MCF 10A (cell line): ENCODE results near the gene CALCR. TPM values are rescaled to one million over a fixed set of nuclear protein-coding genes. Genes with fewer than 3 reads are reported as not detected.
"Not testable (repeated sequence)": the region's sequence is repeated elsewhere in the genome, so short reads cannot be mapped to it uniquely, and the experiment has no call there.

Experiments
- BruUV-seq: library from RNA; stranded (reverse); fragments of 400-500 nt; replicated peaks from 2 replicates; lab custom pipeline; 2021; lab: Mats Ljungman, UMichigan
- CTCF ChIA-PET: fragments of 300-600 bp; sonication (Branson Sonifier 250); formaldehyde crosslinking; extraction: SDS; loops from one replicate; lab custom pipeline; 2021; ENCODE audit warnings: antibody characterized with exemption, inconsistent platforms; lab: Yijun Ruan, JAX
- POLR2A ChIA-PET: fragments of 300-600, 350-650 bp; sonication (Branson Sonifier 250); formaldehyde crosslinking; extraction: SDS; loops from one replicate; lab custom pipeline; 2020; ENCODE audit warnings: antibody characterized with exemption, inconsistent platforms; lab: Yijun Ruan, JAX
- DNase-seq: peaks from one replicate; pipeline ENCODE4 v3.0.0-alpha.2; 2018; ENCODE audit not compliant: unreplicated experiment
- H3K27ac Mint-ChIP-seq: one replicate; pipeline ENCODE4 v1.8.0; 2022; ENCODE audit warnings: mild to moderate bottlenecking, low read depth, mixed read lengths; ENCODE audit not compliant: unreplicated experiment
- H3K27me3 Mint-ChIP-seq: one replicate; pipeline ENCODE4 v1.8.0; 2022; ENCODE audit warnings: mixed read lengths; ENCODE audit not compliant: insufficient read depth, unreplicated experiment
- H3K36me3 Mint-ChIP-seq: one replicate; pipeline ENCODE4 v1.8.0; 2022; ENCODE audit warnings: mild to moderate bottlenecking, moderate library complexity, mixed read lengths; ENCODE audit not compliant: insufficient read depth, unreplicated experiment
- H3K4me1 Mint-ChIP-seq: one replicate; pipeline ENCODE4 v1.8.0; 2022; ENCODE audit warnings: mixed read lengths; ENCODE audit not compliant: insufficient read depth, unreplicated experiment
- H3K4me3 Mint-ChIP-seq: one replicate; pipeline ENCODE4 v1.8.0; 2022; ENCODE audit warnings: mild to moderate bottlenecking, moderate library complexity, mixed read lengths; ENCODE audit not compliant: unreplicated experiment
- H3K9me3 Mint-ChIP-seq: one replicate; pipeline ENCODE4 v1.8.0; 2022; ENCODE audit warnings: mixed read lengths; ENCODE audit not compliant: unreplicated experiment
- intact Hi-C: fragments of 100-400 bp; cut with micrococcal nuclease; formaldehyde crosslinking; loops from 2 replicates; pipeline ENCODE4 v1.14.1; 2022
- total RNA-seq: library from RNA; stranded (reverse); gene quantifications from 2 replicates; pipeline ENCODE4 v1.2.3, GENCODE V29; 2022
- TF ChIP-seq, protein P1 (sequence below): fragments of 200-600 bp; IDR thresholded peaks from one replicate; pipeline ENCODE4 v1.8.0; 2022; ENCODE audit warnings: antibody characterized with exemption, mild to moderate bottlenecking; ENCODE audit not compliant: unreplicated experiment

Gene CALCR
- total RNA-seq, 1 experiment from 2014 or later = not detected

DNA sequence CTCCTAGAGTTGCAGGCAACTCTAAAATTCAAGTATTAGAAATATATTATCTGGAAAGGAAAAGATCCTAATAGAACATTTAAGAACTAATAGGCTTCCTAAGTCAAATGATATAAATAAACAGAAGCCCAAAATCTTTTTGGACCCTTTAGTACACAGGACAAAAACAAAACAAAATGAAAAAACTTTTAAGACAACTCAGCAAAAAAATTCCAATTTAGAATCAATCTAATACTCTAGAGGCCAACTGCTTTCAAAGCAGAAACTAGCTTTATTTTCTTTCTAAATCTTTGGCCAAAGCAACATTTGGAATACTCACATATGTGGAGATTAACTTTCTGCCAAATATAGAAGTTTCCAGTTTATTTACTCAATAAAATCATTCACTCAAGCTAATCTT lies 65.2 kb downstream of the CALCR start:
- peaks cover 6% of the 10 kb centered on the region for H3K36me3 Mint-ChIP-seq
- TF ChIP-seq, protein P1, sequence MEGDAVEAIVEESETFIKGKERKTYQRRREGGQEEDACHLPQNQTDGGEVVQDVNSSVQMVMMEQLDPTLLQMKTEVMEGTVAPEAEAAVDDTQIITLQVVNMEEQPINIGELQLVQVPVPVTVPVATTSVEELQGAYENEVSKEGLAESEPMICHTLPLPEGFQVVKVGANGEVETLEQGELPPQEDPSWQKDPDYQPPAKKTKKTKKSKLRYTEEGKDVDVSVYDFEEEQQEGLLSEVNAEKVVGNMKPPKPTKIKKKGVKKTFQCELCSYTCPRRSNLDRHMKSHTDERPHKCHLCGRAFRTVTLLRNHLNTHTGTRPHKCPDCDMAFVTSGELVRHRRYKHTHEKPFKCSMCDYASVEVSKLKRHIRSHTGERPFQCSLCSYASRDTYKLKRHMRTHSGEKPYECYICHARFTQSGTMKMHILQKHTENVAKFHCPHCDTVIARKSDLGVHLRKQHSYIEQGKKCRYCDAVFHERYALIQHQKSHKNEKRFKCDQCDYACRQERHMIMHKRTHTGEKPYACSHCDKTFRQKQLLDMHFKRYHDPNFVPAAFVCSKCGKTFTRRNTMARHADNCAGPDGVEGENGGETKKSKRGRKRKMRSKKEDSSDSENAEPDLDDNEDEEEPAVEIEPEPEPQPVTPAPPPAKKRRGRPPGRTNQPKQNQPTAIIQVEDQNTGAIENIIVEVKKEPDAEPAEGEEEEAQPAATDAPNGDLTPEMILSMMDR = no peak
- POLR2A ChIA-PET = no interaction called here
- no peak for DNase-seq
- intact Hi-C loops = no loop called here
- H3K4me3 Mint-ChIP-seq = no peak overlapping the region
- H3K4me1 Mint-ChIP-seq = no peaks in the 10 kb centered on the region
- no peak overlapping the region for H3K27ac Mint-ChIP-seq
- peaks cover 75% of the 10 kb centered on the region for H3K27me3 Mint-ChIP-seq
- BruUV-seq = no TSS peak
- H3K9me3 Mint-ChIP-seq = no peaks in the 10 kb centered on the region
- CTCF ChIA-PET = interaction anchor here (0.6 kb wide), 1 partner anchor 60 kb away, joined by 3 read pairs; no protein-coding TSS in a partner anchor

DNA sequence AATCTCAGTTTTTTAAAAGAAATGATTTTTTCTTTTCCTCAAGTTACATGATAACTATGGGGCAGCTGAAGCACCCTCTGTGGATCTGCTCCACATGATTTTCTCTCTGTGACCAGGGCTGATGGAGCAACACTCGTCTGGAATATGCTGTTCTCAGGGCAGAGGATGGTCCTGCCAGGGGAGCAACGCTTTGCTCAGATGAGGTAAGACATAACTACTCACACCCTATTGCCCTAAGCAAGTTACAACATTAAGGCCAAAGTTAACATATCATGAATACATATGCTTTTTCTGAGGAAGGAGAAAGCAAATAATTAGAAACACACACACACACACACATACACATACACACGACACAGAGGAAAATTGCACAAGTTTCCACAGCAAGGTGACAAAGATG lies 71.4 kb downstream of the CALCR start:
- ChIA-PET POLR2A (no interaction called here), CTCF (no interaction called here)
- TF ChIP-seq, protein P1 = no peak
- no peaks in the 10 kb centered on the region for H3K9me3 Mint-ChIP-seq
- intact Hi-C loops = no loop called here
- BruUV-seq = no TSS peak
- H3K36me3 Mint-ChIP-seq = peaks cover 6% of the 10 kb centered on the region
- H3K27ac Mint-ChIP-seq = no peak overlapping the region
- H3K27me3 Mint-ChIP-seq = peaks cover 96% of the 10 kb centered on the region
- H3K4me1 Mint-ChIP-seq = no peaks in the 10 kb centered on the region
- no peak overlapping the region for H3K4me3 Mint-ChIP-seq
- DNase-seq = no peak

DNA sequence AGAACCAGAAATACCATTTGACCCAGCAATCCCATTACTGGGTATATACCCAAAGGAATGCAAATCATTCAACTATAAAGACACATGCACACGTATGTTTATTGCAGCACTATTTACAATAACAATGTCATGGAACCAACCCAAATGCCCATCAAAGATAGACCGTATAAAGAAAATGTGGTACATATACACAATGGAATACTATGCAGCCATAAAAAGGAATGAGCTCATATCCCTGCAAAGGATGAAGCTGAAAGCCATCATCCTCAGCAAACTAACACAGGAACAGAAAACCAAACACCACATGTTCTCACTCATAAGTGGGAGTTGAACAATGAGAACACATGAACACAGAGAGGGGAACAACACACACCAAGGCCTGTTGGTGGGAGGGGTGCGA lies 82.7 kb downstream of the CALCR start:
- CTCF ChIA-PET, H3K4me3 Mint-ChIP-seq, H3K27ac Mint-ChIP-seq, BruUV-seq, H3K9me3 Mint-ChIP-seq, intact Hi-C loops, POLR2A ChIA-PET, DNase-seq, H3K36me3 Mint-ChIP-seq, H3K4me1 Mint-ChIP-seq: not testable (repeated sequence)
- H3K27me3 Mint-ChIP-seq = peaks cover 100% of the 10 kb centered on the region

DNA sequence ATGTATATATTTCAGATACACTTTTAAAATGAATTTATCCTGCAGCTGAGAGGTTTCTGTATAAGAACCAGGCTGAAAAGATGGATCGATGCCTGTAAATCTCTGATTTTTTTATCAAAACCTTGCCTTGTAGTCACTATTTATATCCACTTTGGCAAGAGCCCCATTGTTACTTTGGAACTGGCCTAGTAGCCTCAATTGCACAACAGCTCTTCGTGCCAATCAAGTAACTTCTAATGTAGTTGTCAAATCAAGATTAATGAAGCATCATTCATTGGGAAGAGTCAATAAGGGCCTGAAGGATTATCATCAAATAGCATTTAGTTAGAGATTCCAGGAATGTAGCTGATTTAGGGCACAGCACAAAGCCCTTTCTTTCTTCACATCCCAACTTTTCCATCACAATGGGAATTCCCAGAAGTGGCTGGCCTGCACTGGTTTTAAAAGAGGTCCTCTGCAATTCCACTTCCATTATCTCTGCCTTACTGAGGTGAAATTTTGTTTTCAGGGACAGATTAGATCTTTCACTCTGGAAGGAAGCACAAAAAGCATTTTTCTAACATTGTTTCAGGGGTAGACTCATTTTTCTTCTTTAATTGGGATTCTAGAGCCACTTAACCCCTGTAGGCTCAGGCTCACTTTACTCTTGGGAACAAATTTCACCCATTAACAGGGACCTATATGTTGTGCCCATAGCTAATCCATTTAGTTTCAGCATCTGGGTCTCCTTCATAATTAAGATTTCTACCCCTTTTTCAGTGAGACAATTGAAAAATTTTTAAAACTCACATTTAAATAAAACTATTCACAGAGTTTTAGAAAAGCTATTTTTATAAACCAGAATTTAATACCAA lies 97.8 kb downstream of the CALCR start:
- TF ChIP-seq, protein P1 = no peak
- peaks cover 96% of the 10 kb centered on the region for H3K27me3 Mint-ChIP-seq
- ChIA-PET CTCF (interaction anchor here (1.0 kb wide), 1 partner anchor 34 kb away, joined by 5 read pairs; no protein-coding TSS in a partner anchor), POLR2A (no interaction called here)
- no peaks in the 10 kb centered on the region for H3K4me1 Mint-ChIP-seq
- H3K4me3 Mint-ChIP-seq = no peak overlapping the region
- BruUV-seq = no TSS peak
- DNase-seq = no peak
- H3K36me3 Mint-ChIP-seq = no peaks in the 10 kb centered on the region
- intact Hi-C loops = no loop called here
- H3K27ac Mint-ChIP-seq = no peak overlapping the region
- no peaks in the 10 kb centered on the region for H3K9me3 Mint-ChIP-seq
